Fibroblast of lung (primary cell): ENCODE results near the gene ZNF526.

Experiments
- CTCF ChIP-seq, 2 donors: IDR thresholded peaks in 1 of 2; conservative IDR thresholded peaks in 1 of 2; 1 replicate in 1 of 2; 2 replicates in 1 of 2; pipeline ENCODE4 v1.5.1; 2011 to 2012; ENCODE audit warnings: low read length in 2 of 2, control low read depth in 1 of 2, inconsistent platforms in 1 of 2, low read depth in 1 of 2, mild to moderate bottlenecking in 1 of 2
- EZH2 ChIP-seq: IDR thresholded peaks from 2 replicates; pipeline ENCODE4 v1.5.1; 2012; ENCODE audit warnings: low read length, control low read depth, mild to moderate bottlenecking; ENCODE audit errors: missing control alignments

GRCh38 chr19:42201489-42202289 lies 18.4 kb upstream of the ZNF526 start:
- no peak for TF ChIP-seq EZH2
- no peak for TF ChIP-seq CTCF (conservative IDR thresholded peaks at IDR 0.05 in 1 of 2, IDR thresholded peaks at IDR 0.05 in 1 of 2; ENCODE audit: low read depth in 1 of 2, low read length in 2 of 2)
